Loucy (cell line): ENCODE results near the gene CEL.
"Not testable (repeated sequence)": the region's sequence is repeated elsewhere in the genome, so short reads cannot be mapped to it uniquely, and the experiment has no call there.

Experiments
- EZH2phosphoT487 ChIP-seq: fragments of 200-600 bp; IDR thresholded peaks from 2 replicates; pipeline ENCODE4 v1.6.1; 2018; ENCODE audit warnings: antibody characterized with exemption, mild to moderate bottlenecking, moderate library complexity, borderline replicate concordance
- TF ChIP-seq, protein P1 (sequence below): fragments of 200-600 bp; sonication (generic); conservative IDR thresholded peaks from 2 replicates; pipeline ENCODE4 v1.5.1; 2014; ENCODE audit warnings: mild to moderate bottlenecking, antibody characterized with exemption, low read length

- TF ChIP-seq, protein P1, sequence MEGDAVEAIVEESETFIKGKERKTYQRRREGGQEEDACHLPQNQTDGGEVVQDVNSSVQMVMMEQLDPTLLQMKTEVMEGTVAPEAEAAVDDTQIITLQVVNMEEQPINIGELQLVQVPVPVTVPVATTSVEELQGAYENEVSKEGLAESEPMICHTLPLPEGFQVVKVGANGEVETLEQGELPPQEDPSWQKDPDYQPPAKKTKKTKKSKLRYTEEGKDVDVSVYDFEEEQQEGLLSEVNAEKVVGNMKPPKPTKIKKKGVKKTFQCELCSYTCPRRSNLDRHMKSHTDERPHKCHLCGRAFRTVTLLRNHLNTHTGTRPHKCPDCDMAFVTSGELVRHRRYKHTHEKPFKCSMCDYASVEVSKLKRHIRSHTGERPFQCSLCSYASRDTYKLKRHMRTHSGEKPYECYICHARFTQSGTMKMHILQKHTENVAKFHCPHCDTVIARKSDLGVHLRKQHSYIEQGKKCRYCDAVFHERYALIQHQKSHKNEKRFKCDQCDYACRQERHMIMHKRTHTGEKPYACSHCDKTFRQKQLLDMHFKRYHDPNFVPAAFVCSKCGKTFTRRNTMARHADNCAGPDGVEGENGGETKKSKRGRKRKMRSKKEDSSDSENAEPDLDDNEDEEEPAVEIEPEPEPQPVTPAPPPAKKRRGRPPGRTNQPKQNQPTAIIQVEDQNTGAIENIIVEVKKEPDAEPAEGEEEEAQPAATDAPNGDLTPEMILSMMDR, result not testable (repeated sequence)
- not testable (repeated sequence) for TF ChIP-seq EZH2phosphoT487
Measured at GRCh38 chr9:133081957-133082644, 20.3 kb downstream of the CEL start.
